Measurements from ENCODE around the gene GLB1L. TPM values are rescaled to one million over a fixed set of nuclear protein-coding genes. Genes with fewer than 3 reads are reported as not detected.

GLB1L gene
- total RNA-seq, 1 experiment from 2014 or later, result 4.9 TPM

- intact Hi-C loops (cut with micrococcal nuclease), result no loop called here
- H3K27ac Mint-ChIP-seq (ENCODE audit: low read depth, unreplicated experiment), result peak overlapping the region; percentile 67
- H3K4me3 Mint-ChIP-seq (ENCODE audit: unreplicated experiment), result no peak overlapping the region
- no peak for DNase-seq (ENCODE audit: unreplicated experiment)
- peaks cover 45% of the 10 kb centered on the region for H3K36me3 Mint-ChIP-seq (ENCODE audit: insufficient read depth, unreplicated experiment)
- ChIA-PET CTCF (interaction anchor here (0.7 to 18.2 kb wide), 3 partner anchors 12 to 30 kb away, joined by 3 to 445 read pairs (median 4); no protein-coding TSS in a partner anchor), POLR2A (interaction anchor here (1.7 to 3.0 kb wide), 2 partner anchors 10 to 55 kb away, joined by 4 to 22 read pairs; partner anchors contain the start of genes ANKZF1 and ATG9A)
- H3K4me1 Mint-ChIP-seq (ENCODE audit: insufficient read depth, unreplicated experiment), result peaks cover 41% of the 10 kb centered on the region
- H3K27me3 Mint-ChIP-seq (ENCODE audit: insufficient read depth, unreplicated experiment), result no peaks in the 10 kb centered on the region
- no peak for TF ChIP-seq CTCF (IDR thresholded peaks at IDR 0.05; ENCODE audit: unreplicated experiment)
- no peaks in the 10 kb centered on the region for H3K9me3 Mint-ChIP-seq (ENCODE audit: unreplicated experiment)
- BruUV-seq (replicated peaks), result no TSS peak
Measured at GRCh38 chr2:219284501-219285372, 39.5 kb upstream of the GLB1L start.

GRCh38 chr2:219282943-219283581, 37.8 kb upstream of the GLB1L start:
- intact Hi-C loops (cut with micrococcal nuclease), result no loop called here
- Mint-ChIP-seq H3K36me3 (ENCODE audit: insufficient read depth, unreplicated experiment) (peaks cover 45% of the 10 kb centered on the region), H3K4me1 (ENCODE audit: insufficient read depth, unreplicated experiment) (peaks cover 43% of the 10 kb centered on the region), H3K4me3 (ENCODE audit: unreplicated experiment) (no peak overlapping the region), H3K9me3 (ENCODE audit: unreplicated experiment) (no peaks in the 10 kb centered on the region), H3K27me3 (ENCODE audit: insufficient read depth, unreplicated experiment) (no peaks in the 10 kb centered on the region), H3K27ac (ENCODE audit: low read depth, unreplicated experiment) (no peak overlapping the region)
- no TSS peak for BruUV-seq (replicated peaks)
- DNase-seq (ENCODE audit: unreplicated experiment), result no peak
- CTCF ChIA-PET, result interaction anchor here (0.5 to 18.2 kb wide), 3 partner anchors 14 to 238 kb away, joined by 3 to 445 read pairs (median 4); no protein-coding TSS in a partner anchor
- TF ChIP-seq CTCF (IDR thresholded peaks at IDR 0.05; ENCODE audit: unreplicated experiment), result no peak
- POLR2A ChIA-PET, result interaction anchor here (1.2 to 1.9 kb wide), 3 partner anchors 38 to 106 kb away, joined by 4 to 8 read pairs (median 6); partner anchors contain the start of genes ANKZF1, ATG9A, CNPPD1 and GLB1L

GRCh38 chr2:219282375-219282774, 37.1 kb upstream of the GLB1L start:
- POLR2A ChIA-PET, result interaction anchor here (0.7 to 10.0 kb wide), 5 partner anchors 29 to 261 kb away, joined by 4 to 263 read pairs (median 6); partner anchors contain the start of genes ANKZF1, ATG9A, CNPPD1 and GLB1L

More at GRCh38 chr2:219282375-219282774, 37.1 kb upstream of the GLB1L start:
- no peak overlapping the region for H3K4me3 Mint-ChIP-seq (ENCODE audit: unreplicated experiment)
- no TSS peak for BruUV-seq (replicated peaks)
- CTCF ChIA-PET, result interaction anchor here (0.5 to 18.2 kb wide), 2 partner anchors 14 to 239 kb away, joined by 3 to 445 read pairs; no protein-coding TSS in a partner anchor
- intact Hi-C loops (cut with micrococcal nuclease), result no loop called here
- no peak overlapping the region for H3K27ac Mint-ChIP-seq (ENCODE audit: low read depth, unreplicated experiment)
- no peak for TF ChIP-seq CTCF (IDR thresholded peaks at IDR 0.05; ENCODE audit: unreplicated experiment)
- H3K27me3 Mint-ChIP-seq (ENCODE audit: insufficient read depth, unreplicated experiment), result no peaks in the 10 kb centered on the region
- H3K9me3 Mint-ChIP-seq (ENCODE audit: unreplicated experiment), result no peaks in the 10 kb centered on the region
- H3K4me1 Mint-ChIP-seq (ENCODE audit: insufficient read depth, unreplicated experiment), result peaks cover 45% of the 10 kb centered on the region
- peaks cover 45% of the 10 kb centered on the region for H3K36me3 Mint-ChIP-seq (ENCODE audit: insufficient read depth, unreplicated experiment)
- no peak for DNase-seq (ENCODE audit: unreplicated experiment)

Measured in MCF 10A (cell line).